IMR-90 (cell line): ENCODE data around the gene F13A1.

ENCODE experiments used
- USF2 ChIP-seq: fragments of 150-350 bp; IDR thresholded peaks from 2 replicates; pipeline ENCODE4 v1.6.1; 2017; ENCODE audit warnings: mild to moderate bottlenecking, antibody characterized with exemption, low read length, low read depth
- TF ChIP-seq, protein P1 (sequence below): conservative IDR thresholded peaks from 2 replicates; pipeline ENCODE4 v1.5.1; 2012; ENCODE audit warnings: mild to moderate bottlenecking, low read depth, low read length, improper control_type of control experiment

DNA sequence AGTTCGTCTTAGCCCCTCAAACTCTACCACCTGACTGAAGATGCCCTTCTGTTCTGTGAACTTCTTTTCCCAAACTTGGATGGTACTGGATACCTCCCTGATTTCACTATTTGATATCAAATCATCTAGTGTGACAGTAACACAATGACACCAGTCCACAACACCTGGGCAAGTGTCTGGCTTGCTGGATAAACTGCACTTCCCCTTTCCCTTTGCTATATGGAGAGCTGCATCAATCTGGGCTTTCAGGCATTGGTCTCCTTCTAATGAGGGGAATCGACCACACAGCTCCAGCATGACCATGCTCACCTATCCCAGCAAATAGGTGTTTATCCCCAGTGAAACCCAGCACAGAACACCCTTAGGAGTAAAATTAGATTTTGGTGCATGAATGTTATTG, 3.1 kb downstream of the F13A1 start:
- TF ChIP-seq, protein P1, sequence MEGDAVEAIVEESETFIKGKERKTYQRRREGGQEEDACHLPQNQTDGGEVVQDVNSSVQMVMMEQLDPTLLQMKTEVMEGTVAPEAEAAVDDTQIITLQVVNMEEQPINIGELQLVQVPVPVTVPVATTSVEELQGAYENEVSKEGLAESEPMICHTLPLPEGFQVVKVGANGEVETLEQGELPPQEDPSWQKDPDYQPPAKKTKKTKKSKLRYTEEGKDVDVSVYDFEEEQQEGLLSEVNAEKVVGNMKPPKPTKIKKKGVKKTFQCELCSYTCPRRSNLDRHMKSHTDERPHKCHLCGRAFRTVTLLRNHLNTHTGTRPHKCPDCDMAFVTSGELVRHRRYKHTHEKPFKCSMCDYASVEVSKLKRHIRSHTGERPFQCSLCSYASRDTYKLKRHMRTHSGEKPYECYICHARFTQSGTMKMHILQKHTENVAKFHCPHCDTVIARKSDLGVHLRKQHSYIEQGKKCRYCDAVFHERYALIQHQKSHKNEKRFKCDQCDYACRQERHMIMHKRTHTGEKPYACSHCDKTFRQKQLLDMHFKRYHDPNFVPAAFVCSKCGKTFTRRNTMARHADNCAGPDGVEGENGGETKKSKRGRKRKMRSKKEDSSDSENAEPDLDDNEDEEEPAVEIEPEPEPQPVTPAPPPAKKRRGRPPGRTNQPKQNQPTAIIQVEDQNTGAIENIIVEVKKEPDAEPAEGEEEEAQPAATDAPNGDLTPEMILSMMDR, result no peak
- TF ChIP-seq USF2, result no peak
